HepG2 (cell line): ENCODE results near the gene PLXND1. TPM values are rescaled to one million over a fixed set of nuclear protein-coding genes. Genes with fewer than 3 reads are reported as not detected.

Experiments
- ARNT ChIP-seq: fragments of 450-650 bp; IDR thresholded peaks from 2 replicates; pipeline ENCODE4 v1.6.1; 2017
- ATF1 ChIP-seq: IDR thresholded peaks from 2 replicates; pipeline ENCODE4 v1.6.1; 2016; ENCODE audit warnings: mild to moderate bottlenecking, control low read depth
- FOXC1 ChIP-seq: sonication (generic); formaldehyde crosslinking; IDR thresholded peaks from 2 replicates; pipeline ENCODE4 v1.8.0; 2022; ENCODE audit warnings: mild to moderate bottlenecking, missing genetic modification reagents, borderline replicate concordance
- HCFC1 ChIP-seq: fragments of 150-350 bp; IDR thresholded peaks from 2 replicates; pipeline ENCODE4 v1.6.1; 2014; ENCODE audit warnings: low read depth, low read length
- HNF1B ChIP-seq: sonication (generic); formaldehyde crosslinking; IDR thresholded peaks from 2 replicates; pipeline ENCODE4 v1.5.1; 2020; ENCODE audit warnings: mild to moderate bottlenecking, moderate library complexity, missing genetic modification reagents
- HNRNPL ChIP-seq: fragments of 200-400 bp; formaldehyde crosslinking; IDR thresholded peaks from 2 replicates; pipeline ENCODE4 v1.6.1; 2017; ENCODE audit warnings: mild to moderate bottlenecking, low read depth, low read length
- KLF12 ChIP-seq: sonication (generic); formaldehyde crosslinking; IDR thresholded peaks from 2 replicates; pipeline ENCODE4 v1.4.0; 2020; ENCODE audit warnings: missing genetic modification reagents, borderline replicate concordance
- MATR3 ChIP-seq: sonication (generic); formaldehyde crosslinking; IDR thresholded peaks from 2 replicates; pipeline ENCODE4 v1.4.0; 2020; ENCODE audit warnings: missing genetic modification reagents
- MIER2 ChIP-seq: IDR thresholded peaks from 2 replicates; pipeline ENCODE4 v1.6.1; 2016; ENCODE audit warnings: missing biosample characterization, missing genetic modification reagents
- PCBP1 ChIP-seq: fragments of 200-400 bp; formaldehyde crosslinking; IDR thresholded peaks from 2 replicates; pipeline ENCODE4 v1.6.1; 2017; ENCODE audit warnings: mild to moderate bottlenecking, low read depth, low read length, borderline replicate concordance
- PLRG1 ChIP-seq: fragments of 450-650 bp; conservative IDR thresholded peaks from 2 replicates; pipeline ENCODE4 v1.6.1; 2016
- PTBP1 ChIP-seq: fragments of 200-400 bp; formaldehyde crosslinking; IDR thresholded peaks from 2 replicates; pipeline ENCODE4 v1.6.1; 2018; ENCODE audit warnings: low read length, low read depth; ENCODE audit not compliant: poor library complexity, severe bottlenecking
- RBFOX2 ChIP-seq: fragments of 200-400 bp; formaldehyde crosslinking; IDR thresholded peaks from 2 replicates; pipeline ENCODE4 v1.6.1; 2017; ENCODE audit warnings: low read depth, mild to moderate bottlenecking, low read length
- SAP130 ChIP-seq: IDR thresholded peaks from 2 replicates; pipeline ENCODE4 v1.6.1; 2016; ENCODE audit warnings: low read depth
- SCMH1 ChIP-seq: sonication (generic); formaldehyde crosslinking; IDR thresholded peaks from 2 replicates; pipeline ENCODE4 v1.9.0; 2021; ENCODE audit warnings: missing genetic modification reagents, mild to moderate bottlenecking, borderline replicate concordance
- SIN3A ChIP-seq: IDR thresholded peaks from 2 replicates; pipeline ENCODE4 v1.6.1; 2011; ENCODE audit warnings: low read depth, mild to moderate bottlenecking, control low read depth, low read length, borderline replicate concordance
- SP1 ChIP-seq, 2 experiments: fragments of 450-650 bp in 1 of 2; sonication (generic) in 1 of 2; formaldehyde crosslinking in 1 of 2; IDR thresholded peaks; 2 replicates each; pipeline versions ENCODE4 v1.4.0 to v1.6.1; 2016 to 2020; ENCODE audit warnings: missing genetic modification reagents in 1 of 2
- TAF1 ChIP-seq: sonication (generic); formaldehyde crosslinking; IDR thresholded peaks from 2 replicates; pipeline ENCODE4 v1.4.0; 2020; ENCODE audit warnings: missing genetic modification reagents
- ZFP1 ChIP-seq: IDR thresholded peaks from 2 replicates; pipeline ENCODE4 v1.6.1; 2016
- ZFP90 ChIP-seq: sonication (generic); formaldehyde crosslinking; IDR thresholded peaks from 2 replicates; pipeline ENCODE4 v1.8.0; 2022; ENCODE audit warnings: missing genetic modification reagents, mild to moderate bottlenecking, inconsistent platforms, borderline replicate concordance
- ZNF10 ChIP-seq: sonication (generic); formaldehyde crosslinking; IDR thresholded peaks from 2 replicates; pipeline ENCODE4 v1.4.0; 2020; ENCODE audit warnings: mild to moderate bottlenecking, low read depth, missing genetic modification reagents, borderline replicate concordance
- ZNF143 ChIP-seq: sonication (generic); formaldehyde crosslinking; IDR thresholded peaks from 2 replicates; pipeline ENCODE4 v1.4.0; 2020; ENCODE audit warnings: missing genetic modification reagents
- ZNF205 ChIP-seq: IDR thresholded peaks from 2 replicates; pipeline ENCODE4 v1.6.1; 2018; ENCODE audit warnings: missing biosample characterization, missing genetic modification reagents
- ZNF350 ChIP-seq: sonication (generic); formaldehyde crosslinking; IDR thresholded peaks from 2 replicates; pipeline ENCODE4 v1.4.0; 2020; ENCODE audit warnings: mild to moderate bottlenecking, low read depth, missing genetic modification reagents, borderline replicate concordance
- ZNF672 ChIP-seq: sonication (generic); formaldehyde crosslinking; IDR thresholded peaks from 2 replicates; pipeline ENCODE4 v1.8.1; 2022; ENCODE audit warnings: missing genetic modification reagents
- ZNF768 ChIP-seq: sonication (generic); formaldehyde crosslinking; IDR thresholded peaks from 2 replicates; pipeline ENCODE4 v1.4.0; 2020; ENCODE audit warnings: missing genetic modification reagents
- ZNF800 ChIP-seq: sonication (generic); formaldehyde crosslinking; IDR thresholded peaks from 2 replicates; pipeline ENCODE4 v1.4.0; 2020; ENCODE audit warnings: missing genetic modification reagents
- ZNF816 ChIP-seq: sonication (generic); formaldehyde crosslinking; IDR thresholded peaks from 2 replicates; pipeline ENCODE4 v1.8.0; 2022; ENCODE audit warnings: missing genetic modification reagents, mild to moderate bottlenecking, borderline replicate concordance
- polyA plus RNA-seq, 8 experiments: library from polyadenylated mRNA; depleted of rRNA in 3 of 8; stranded (reverse) in 7 of 8; unstranded in 1 of 8; fragments of >200 nt; fragmentation: Illumina TruSeq in 4 of 8; extraction: Trizol in 4 of 8; gene quantifications; 2 replicates each; pipeline versions ENCODE4 v1.2.1 to v1.2.3, GENCODE V29; 2011 to 2016; ENCODE audit warnings: low read depth in 4 of 8, missing spikeins in 1 of 8, mixed read lengths in 1 of 8; ENCODE audit not compliant: insufficient read depth in 1 of 8
- total RNA-seq, 5 experiments: library from RNA; depleted of rRNA; stranded (reverse); fragments of >200 nt; fragmentation: Illumina TruSeq; extraction: Trizol; gene quantifications; 2 replicates each; pipeline ENCODE4 v1.2.3, GENCODE V29; 2016; ENCODE audit warnings: low read depth in 1 of 5
- TF ChIP-seq, protein P1 (sequence below): sonication (generic); formaldehyde crosslinking; IDR thresholded peaks from 2 replicates; pipeline ENCODE4 v1.5.0; 2020; ENCODE audit warnings: mild to moderate bottlenecking, low read depth, missing genetic modification reagents, borderline replicate concordance

Gene PLXND1
- total and polyA plus RNA-seq, 2 of the 13 experiments (the other 11 are each of a cell fraction or from before 2014, with no cell fraction given): 15.9 to 42.0 TPM

GRCh38 chr3:129606636-129607390 lies at the start of gene PLXND1 (continued):
- no peak for TF ChIP-seq ZNF816 (CRISPR knock-in tag)
- TF ChIP-seq PCBP1: 0 out of 2 replicates have a peak, but pooled peaks have one; percentile 58
- TF ChIP-seq HNRNPL: 0 out of 2 replicates have a peak, but pooled peaks have one; percentile 45
- TF ChIP-seq ZFP1: no peak
- TF ChIP-seq KLF12 (CRISPR knock-in tag): 0 out of 2 replicates have a peak, but pooled peaks have one; percentile 40
- TF ChIP-seq ZNF205: no peak
- no peak for TF ChIP-seq SCMH1 (CRISPR knock-in tag)
- no peak for TF ChIP-seq ZNF143 (CRISPR knock-in tag)
- no peak for TF ChIP-seq ZNF350
- TF ChIP-seq HCFC1: no peak
- peak; percentile 41; the same call in 1 of the 2 replicates for TF ChIP-seq RBFOX2
- TF ChIP-seq SP1 (IDR thresholded peaks at IDR 0.05): no peak
- 0 out of 2 replicates have a peak, but pooled peaks have one; percentile 28 for TF ChIP-seq SP1 (CRISPR knock-in tag; IDR thresholded peaks at IDR 0.05)
- no peak for TF ChIP-seq ZNF10
- TF ChIP-seq FOXC1 (CRISPR knock-in tag): 0 out of 2 replicates have a peak, but pooled peaks have one; percentile 56
- peak; percentile 49; the same call in 1 of the 2 replicates for TF ChIP-seq SAP130
- TF ChIP-seq, protein P1, sequence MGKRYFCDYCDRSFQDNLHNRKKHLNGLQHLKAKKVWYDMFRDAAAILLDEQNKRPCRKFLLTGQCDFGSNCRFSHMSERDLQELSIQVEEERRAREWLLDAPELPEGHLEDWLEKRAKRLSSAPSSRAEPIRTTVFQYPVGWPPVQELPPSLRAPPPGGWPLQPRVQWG: no peak
- no peak for TF ChIP-seq ZNF672 (CRISPR knock-in tag)
- 0 out of 2 replicates have a peak, but pooled peaks have one; percentile 33 for TF ChIP-seq ZFP90 (CRISPR knock-in tag)
- no peak for TF ChIP-seq HNF1B (CRISPR knock-in tag)
- no peak for TF ChIP-seq MIER2
- no peak for TF ChIP-seq ZNF800 (CRISPR knock-in tag)
- TF ChIP-seq ZNF768 (CRISPR knock-in tag): 0 out of 2 replicates have a peak, but pooled peaks have one; percentile 42
- TF ChIP-seq SIN3A: 0 out of 2 replicates have a peak, but pooled peaks have one; percentile 5
- TF ChIP-seq PLRG1: no peak
- no peak for TF ChIP-seq PTBP1
- TF ChIP-seq ATF1 (CRISPR knock-in tag): no peak
- TF ChIP-seq TAF1 (CRISPR knock-in tag): peak; percentile 19; the same call in 1 of the 2 replicates
- no peak for TF ChIP-seq ARNT
- TF ChIP-seq MATR3 (CRISPR knock-in tag): no peak
